Measurements from ENCODE around the gene SNPH. TPM values are rescaled to one million over a fixed set of nuclear protein-coding genes. Genes with fewer than 3 reads are reported as not detected.

SNPH gene
- total and polyA plus RNA-seq, 8 donors, result 1.8 to 5.9 (median 2.3) TPM

DNA sequence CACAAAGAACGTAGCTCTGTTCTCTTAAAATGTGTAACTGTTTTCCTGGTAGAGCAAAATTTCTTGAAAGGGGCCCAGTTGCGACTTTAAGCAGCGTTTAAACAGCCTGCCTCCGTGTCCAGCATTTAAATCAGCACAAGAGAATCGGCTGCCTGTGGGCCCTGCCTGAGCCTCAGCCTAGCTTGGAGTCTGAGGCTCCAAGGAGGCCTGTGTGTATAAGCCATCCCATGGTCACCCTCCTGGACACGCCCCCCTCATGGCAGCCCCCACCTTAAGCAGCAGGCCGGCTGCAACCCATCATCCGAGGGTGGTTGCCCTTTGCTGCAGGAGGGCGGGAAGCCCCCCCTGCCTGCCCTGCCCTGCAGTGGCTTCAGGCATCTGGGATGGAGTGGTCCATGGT lies 44.0 kb downstream of the SNPH start:
- Histone ChIP-seq H3K36me3 (peaks cover 0 to 12% of the 10 kb centered on the region in 2 donors), H3K4me1 (peaks cover 0 to 11% of the 10 kb centered on the region in 2 donors), H3K4me3 (no peak overlapping the region), H3K27me3 (no peaks in the 10 kb centered on the region), H3K9me3 (no peaks in the 10 kb centered on the region), H3K27ac (no peak overlapping the region)
- intact Hi-C loops (cut with DNase I), result no loop called here
- DNase-seq (no peak), ATAC-seq (no peak)
- TF ChIP-seq CTCF (IDR thresholded peaks at IDR 0.05), result no peak

- TF ChIP-seq CTCF (IDR thresholded peaks at IDR 0.05), result no peak
- Histone ChIP-seq H3K4me1 (peaks cover 0 to 11% of the 10 kb centered on the region in 2 donors), H3K4me3 (no peak overlapping the region), H3K27ac (no peak overlapping the region), H3K36me3 (peaks cover 0 to 8% of the 10 kb centered on the region in 2 donors), H3K9me3 (no peaks in the 10 kb centered on the region), H3K27me3 (no peaks in the 10 kb centered on the region)
- intact Hi-C loops (cut with DNase I), result no loop called here
- no peak for DNase-seq
- ATAC-seq, result no peak
Observed at GRCh38 chr20:1310506-1311190, 44.6 kb downstream of the SNPH start.

GRCh38 chr20:1312308-1312707 lies 46.2 kb downstream of the SNPH start:
- ATAC-seq (no peak), DNase-seq (no peak)
- intact Hi-C loops (cut with DNase I), result loop anchor here in 1 of 2 donors (2.0 kb wide), 1 partner anchor 126 kb away; no protein-coding TSS in a partner anchor
- Histone ChIP-seq H3K4me3 (no peak overlapping the region), H3K27ac (no peak overlapping the region), H3K4me1 (peaks cover 0 to 11% of the 10 kb centered on the region in 2 donors), H3K9me3 (no peaks in the 10 kb centered on the region), H3K36me3 (no peaks in the 10 kb centered on the region), H3K27me3 (no peaks in the 10 kb centered on the region)
- no peak for TF ChIP-seq CTCF (IDR thresholded peaks at IDR 0.05)

DNA sequence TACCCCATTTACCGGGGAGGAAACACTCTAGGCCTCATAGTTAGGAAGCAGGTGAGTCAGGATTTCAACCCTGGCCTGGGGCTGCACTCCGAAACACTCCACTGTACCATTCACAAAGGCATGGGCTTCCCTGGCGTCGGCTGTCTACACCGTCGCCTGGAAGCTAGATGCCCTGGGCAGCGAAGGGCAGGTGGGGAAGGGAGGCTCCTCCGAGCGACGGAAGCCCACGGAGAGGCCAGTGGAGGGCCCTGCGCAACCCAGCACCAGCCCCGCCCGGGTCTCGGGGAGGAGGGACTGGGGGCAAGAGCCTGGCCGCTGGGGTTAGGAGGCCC lies 46.8 kb downstream of the SNPH start:
- Histone ChIP-seq H3K27ac (no peak overlapping the region), H3K36me3 (no peaks in the 10 kb centered on the region), H3K4me1 (peaks cover 0 to 11% of the 10 kb centered on the region in 2 donors), H3K9me3 (no peaks in the 10 kb centered on the region), H3K27me3 (no peaks in the 10 kb centered on the region), H3K4me3 (no peak overlapping the region)
- no peak for DNase-seq
- ATAC-seq, result no peak
- no peak for TF ChIP-seq CTCF (IDR thresholded peaks at IDR 0.05)
- intact Hi-C loops (cut with DNase I), result loop anchor here in 1 of 2 donors (2.0 kb wide), 1 partner anchor 126 kb away; no protein-coding TSS in a partner anchor

DNA sequence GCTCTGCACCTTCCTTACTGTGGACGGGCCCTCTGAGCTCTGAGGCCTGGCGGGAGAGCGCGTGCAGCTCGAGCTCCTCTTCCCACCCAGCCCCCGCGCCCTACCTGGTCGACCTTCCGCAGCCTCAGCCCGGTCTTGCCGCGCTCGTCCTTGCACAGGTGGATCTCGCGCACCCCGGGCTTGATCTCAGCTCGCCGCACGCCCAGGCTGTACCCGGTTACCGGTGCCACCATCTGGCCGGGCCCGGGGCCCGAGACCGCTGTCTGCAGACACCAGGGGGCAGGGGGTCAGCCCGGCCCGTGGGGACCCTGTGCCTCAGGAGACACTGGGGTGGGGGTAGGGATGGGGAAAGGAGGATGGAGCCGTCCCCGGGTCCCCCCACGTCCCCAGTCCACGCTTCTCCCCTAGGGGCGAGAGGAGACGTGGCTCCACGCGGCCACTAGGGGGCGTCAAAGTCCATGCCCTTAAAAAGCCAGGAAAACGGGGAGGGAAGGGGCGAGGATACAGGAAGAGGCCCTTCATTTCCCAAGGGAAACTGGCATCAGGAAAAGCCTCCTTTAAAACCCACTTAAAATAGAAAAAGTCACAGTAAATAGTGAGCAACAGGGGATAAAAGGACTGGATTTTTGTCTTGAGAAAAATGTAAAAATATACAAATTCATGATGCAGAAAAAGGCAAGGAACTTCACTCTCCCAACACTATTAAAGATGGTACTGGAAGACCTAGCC lies 47.3 kb downstream of the SNPH start:
- no peaks in the 10 kb centered on the region for H3K36me3 ChIP-seq
- H3K4me3 ChIP-seq, result no peak overlapping the region

More for the DNA sequence above, 47.3 kb downstream of the SNPH start:
- DNase-seq, result peak; percentile 63 to 92 (median 78)
- Histone ChIP-seq H3K4me1 (peaks cover 0 to 11% of the 10 kb centered on the region in 2 donors), H3K9me3 (no peaks in the 10 kb centered on the region), H3K27me3 (no peaks in the 10 kb centered on the region), H3K27ac (peak overlapping the region in 1 of 2 donors; percentile 21)
- intact Hi-C loops (cut with DNase I), result loop anchor here in 1 of 2 donors (2.0 kb wide), 1 partner anchor 125 kb away; no protein-coding TSS in a partner anchor
- TF ChIP-seq CTCF (IDR thresholded peaks at IDR 0.05), result peak; percentile 96 to 97
- peak; percentile 94 for ATAC-seq
